CD14-positive monocyte (primary cell): ENCODE results near the gene SGMS1. TPM values are rescaled to one million over a fixed set of nuclear protein-coding genes. Genes with fewer than 3 reads are reported as not detected.

Experiments
- DNase-seq, 3 donors: peaks; one replicate each; pipeline ENCODE4 v3.0.0-alpha.2; 2011 to 2022
- H2AFZ ChIP-seq: 2 replicates; pipeline ENCODE4 v1.6.0; 2012; ENCODE audit warnings: mild to moderate bottlenecking, low read depth, low read length, inconsistent platforms; ENCODE audit not compliant: insufficient read depth, poor library complexity, severe bottlenecking
- H3K27ac ChIP-seq, 2 donors: 1 replicate in 1 of 2; 2 replicates in 1 of 2; pipeline ENCODE4 v1.5.1; 2012 to 2013; ENCODE audit warnings: low read length in 2 of 2, control low read depth in 1 of 2, inconsistent platforms in 1 of 2, low read depth in 1 of 2, mild to moderate bottlenecking in 1 of 2
- H3K27me3 ChIP-seq, 2 donors: one replicate each; pipeline versions ENCODE4 v1.6.0 to v1.6.1; 2011 to 2013; ENCODE audit warnings: low read length in 2 of 2; ENCODE audit not compliant: control insufficient read depth in 2 of 2, insufficient read depth in 2 of 2
- H3K36me3 ChIP-seq, 2 donors: replicated peaks in 1 of 2; 1 replicate in 1 of 2; 2 replicates in 1 of 2; pipeline versions ENCODE4 v1.5.1 to v1.6.1; 2012 to 2013; ENCODE audit warnings: low read length in 2 of 2, control low read depth in 1 of 2, inconsistent platforms in 1 of 2, mild to moderate bottlenecking in 1 of 2; ENCODE audit not compliant: insufficient read depth in 2 of 2, control insufficient read depth in 1 of 2
- H3K4me1 ChIP-seq, 2 donors: 1 replicate in 1 of 2; 2 replicates in 1 of 2; pipeline versions ENCODE4 v1.5.1 to v1.6.1; 2012 to 2013; ENCODE audit warnings: low read length in 2 of 2, control low read depth in 1 of 2, inconsistent platforms in 1 of 2, mild to moderate bottlenecking in 1 of 2, moderate library complexity in 1 of 2; ENCODE audit not compliant: insufficient read depth in 2 of 2, control insufficient read depth in 1 of 2
- H3K4me2 ChIP-seq: replicated peaks from 2 replicates; pipeline ENCODE3; 2012; ENCODE audit warnings: low read length, moderate library complexity, mild to moderate bottlenecking; ENCODE audit not compliant: poor library complexity, severe bottlenecking; ENCODE audit errors: extremely low read depth
- H3K4me3 ChIP-seq, 3 experiments: fragments of 200-600 bp in 1 of 3; sonication (generic) in 1 of 3; replicated peaks in 1 of 3; 1 replicate in 2 of 3; 2 replicates in 1 of 3; pipeline ENCODE4 v1.5.1; 2011 to 2013; ENCODE audit warnings: low read length in 3 of 3, mild to moderate bottlenecking in 3 of 3, control low read depth in 2 of 3, low read depth in 2 of 3, inconsistent platforms in 1 of 3, moderate library complexity in 1 of 3
- H3K79me2 ChIP-seq: 2 replicates; pipeline ENCODE4 v1.6.0; 2012; ENCODE audit warnings: mild to moderate bottlenecking, control low read depth, inconsistent platforms, low read length, moderate library complexity; ENCODE audit not compliant: insufficient read depth
- H3K9ac ChIP-seq: 2 replicates; pipeline ENCODE4 v1.6.0; 2017; ENCODE audit warnings: low read length, mild to moderate bottlenecking; ENCODE audit not compliant: insufficient read depth, poor library complexity, severe bottlenecking
- H3K9me3 ChIP-seq, 2 donors: replicated peaks in 1 of 2; 1 replicate in 1 of 2; 2 replicates in 1 of 2; pipeline versions ENCODE4 v1.5.1 to v1.6.1; 2012 to 2013; ENCODE audit warnings: low read length in 2 of 2, control low read depth in 1 of 2; ENCODE audit not compliant: control insufficient read depth in 1 of 2, insufficient read depth in 1 of 2
- H4K20me1 ChIP-seq: 2 replicates; pipeline ENCODE4 v1.6.0; 2012; ENCODE audit warnings: mild to moderate bottlenecking, low read length, control low read depth, moderate library complexity; ENCODE audit not compliant: insufficient read depth
- H3K27ac Mint-ChIP-seq, 7 donors: one replicate each; pipeline ENCODE4 v1.8.0; 2020; ENCODE audit warnings: mild to moderate bottlenecking in 7 of 7, mixed read lengths in 7 of 7, moderate library complexity in 6 of 7, inconsistent platforms in 2 of 7
- H3K27me3 Mint-ChIP-seq, 3 donors: one replicate each; pipeline ENCODE4 v1.8.0; 2021 to 2022; ENCODE audit warnings: low read depth in 3 of 3, mild to moderate bottlenecking in 3 of 3, mixed read lengths in 3 of 3, moderate library complexity in 3 of 3, inconsistent platforms in 1 of 3
- H3K36me3 Mint-ChIP-seq, 2 donors: one replicate each; pipeline ENCODE4 v1.8.0; 2020; ENCODE audit warnings: mixed read lengths in 2 of 2, inconsistent platforms in 1 of 2, mild to moderate bottlenecking in 1 of 2
- H3K4me1 Mint-ChIP-seq: one replicate; pipeline ENCODE4 v1.8.0; 2020; ENCODE audit warnings: mild to moderate bottlenecking, mixed read lengths
- H3K4me3 Mint-ChIP-seq, 2 donors: one replicate each; pipeline ENCODE4 v1.8.0; 2020; ENCODE audit warnings: mild to moderate bottlenecking in 2 of 2, mixed read lengths in 2 of 2, moderate library complexity in 1 of 2
- H3K9me3 Mint-ChIP-seq, 7 donors: one replicate each; pipeline ENCODE4 v1.8.0; 2020 to 2022; ENCODE audit warnings: mixed read lengths in 7 of 7, mild to moderate bottlenecking in 6 of 7, moderate library complexity in 6 of 7, inconsistent platforms in 2 of 7
- CTCF ChIP-seq: fragments of 200-600 bp; IDR thresholded peaks from one replicate; pipeline ENCODE4 v1.8.0; 2022; ENCODE audit warnings: antibody characterized with exemption, mild to moderate bottlenecking
- WGBS: methylation state at CpG from one replicate; pipeline ENCODE4 v1.1.5; 2013; ENCODE audit warnings: missing lambda C conversion rate; ENCODE audit not compliant: insufficient coverage; 5-methylcytosine and 5-hydroxymethylcytosine counted together
- intact Hi-C, 2 donors: fragments of 100-400 bp; cut with micrococcal nuclease; formaldehyde crosslinking; loops; one replicate each; pipeline versions ENCODE4 v1.15.0 to v1.15.1; 2023
- polyA plus RNA-seq, 3 donors: library from polyadenylated mRNA; depleted of rRNA in 1 of 3; unstranded in 2 of 3; stranded (reverse) in 1 of 3; fragments of 300-500 nt in 2 of 3; fragments of >200 nt in 1 of 3; fragmentation: Illumina TruSeq in 2 of 3; gene quantifications; 1 replicate in 2 of 3; 2 replicates in 1 of 3; pipeline ENCODE4 v1.2.3, GENCODE V29; 2012 to 2021

SGMS1 gene
- polyA plus RNA-seq, 3 donors, result 19.5 to 20.6 (median 20.4) TPM

GRCh38 chr10:50421026-50421719, 202.6 kb downstream of the SGMS1 start:
- peak; percentile 67 to 84 (median 83) for DNase-seq
- H3K4me3 Mint-ChIP-seq, result peak overlapping the region; percentile 18 to 52
- H3K36me3 ChIP-seq, result no peaks in the 10 kb centered on the region
- H3K36me3 Mint-ChIP-seq, result peaks cover 0 to 8% of the 10 kb centered on the region in 2 donors
- H3K9me3 ChIP-seq, result no peaks in the 10 kb centered on the region
- peak overlapping the region; percentile 53 for H3K4me2 ChIP-seq
- peak overlapping the region; percentile 82 to 96 (median 89) for H3K27ac Mint-ChIP-seq
- intact Hi-C loops, result loop anchor here (5.0 to 10.0 kb wide), 2 partner anchors 34 to 46 kb away; no protein-coding TSS in a partner anchor
- H3K79me2 ChIP-seq, result peaks cover 23% of the 10 kb centered on the region
- H4K20me1 ChIP-seq, result peaks cover 11% of the 10 kb centered on the region
- no peaks in the 10 kb centered on the region for H3K27me3 Mint-ChIP-seq
- H3K4me1 ChIP-seq, result peaks cover 47 to 54% of the 10 kb centered on the region in 2 donors
- peak; percentile 84 for TF ChIP-seq CTCF
- H3K4me3 ChIP-seq, result peak overlapping the region in 1 of 3 experiments; percentile 54
- no peak overlapping the region for H3K9ac ChIP-seq
- peak overlapping the region; percentile 33 for H2AFZ ChIP-seq
- 75% methylated on average over 6 of the region's 6 CpGs for WGBS
- H3K9me3 Mint-ChIP-seq, result peaks cover 0 to 3% (median 0%) of the 10 kb centered on the region in 7 donors
- peaks cover 54% of the 10 kb centered on the region for H3K4me1 Mint-ChIP-seq
- H3K27me3 ChIP-seq, result no peaks in the 10 kb centered on the region
- H3K27ac ChIP-seq, result peak overlapping the region; percentile 70 to 71

DNA sequence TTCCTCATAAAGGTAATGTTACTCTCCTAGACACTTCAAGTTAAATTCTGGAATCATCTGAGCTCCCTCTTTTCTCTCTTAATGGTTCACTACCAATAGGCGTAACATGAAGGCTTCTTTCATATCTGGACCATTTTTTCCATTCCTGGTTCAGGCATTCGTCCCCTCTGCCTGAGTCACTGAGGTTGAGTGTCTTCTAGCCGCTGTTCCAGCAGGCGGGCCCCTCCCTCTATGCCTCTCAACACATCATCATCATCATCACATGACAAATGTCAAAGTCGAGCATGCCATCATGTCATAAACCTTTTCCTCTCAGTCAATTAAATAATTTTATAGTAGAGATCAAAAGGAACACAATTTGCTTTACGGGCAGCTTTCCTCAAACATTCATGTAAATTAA, 203.6 kb downstream of the SGMS1 start:
- Mint-ChIP-seq H3K9me3 (peaks cover 0 to 3% (median 0%) of the 10 kb centered on the region in 7 donors), H3K4me1 (peaks cover 64% of the 10 kb centered on the region), H3K36me3 (peaks cover 0 to 10% of the 10 kb centered on the region in 2 donors), H3K27me3 (no peaks in the 10 kb centered on the region), H3K27ac (peak overlapping the region in 4 of 7 donors; percentile 7 to 43 (median 14)), H3K4me3 (no peak overlapping the region)
- no peak overlapping the region for H3K27ac ChIP-seq
- no peak overlapping the region for H2AFZ ChIP-seq
- H3K79me2 ChIP-seq, result peaks cover 32% of the 10 kb centered on the region
- no peak overlapping the region for H3K4me2 ChIP-seq
- no peaks in the 10 kb centered on the region for H3K27me3 ChIP-seq
- H4K20me1 ChIP-seq, result peaks cover 20% of the 10 kb centered on the region
- H3K9ac ChIP-seq, result no peak overlapping the region
- no peak for TF ChIP-seq CTCF
- peaks cover 53 to 63% of the 10 kb centered on the region in 2 donors for H3K4me1 ChIP-seq
- H3K9me3 ChIP-seq, result no peaks in the 10 kb centered on the region
- no peaks in the 10 kb centered on the region for H3K36me3 ChIP-seq
- WGBS, result 100% methylated on average over 3 of the region's 6 CpGs
- no peak overlapping the region for H3K4me3 ChIP-seq
- intact Hi-C loops, result loop anchor here (5.0 to 10.0 kb wide), 2 partner anchors 33 to 45 kb away; no protein-coding TSS in a partner anchor
- DNase-seq, result peak in 1 of 3 donors; percentile 34
